ENCODE data around the gene LSM3.

LSM3 gene

DNA sequence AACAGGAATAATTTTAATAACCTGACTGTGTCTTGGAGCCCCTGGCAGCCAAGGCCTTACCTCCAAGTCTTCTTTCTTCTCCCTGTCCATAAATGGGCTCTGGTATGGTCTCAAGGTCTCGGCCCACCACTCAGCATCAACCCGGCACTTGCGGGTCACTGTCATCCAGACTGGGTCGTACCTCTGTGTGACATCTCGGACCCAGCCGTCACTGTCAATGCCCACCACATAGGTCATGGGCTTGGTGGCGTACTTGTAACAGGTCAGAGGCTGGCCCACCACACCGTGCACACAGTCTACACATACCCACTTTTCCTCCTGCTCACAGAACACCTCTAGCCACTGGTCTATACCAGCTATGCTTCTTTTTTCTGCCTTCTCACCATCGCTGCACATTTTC lies 20.7 kb upstream of the LSM3 start:
- no peak for DNase-seq (ENCODE audit: low read depth, low spot score)

DNA sequence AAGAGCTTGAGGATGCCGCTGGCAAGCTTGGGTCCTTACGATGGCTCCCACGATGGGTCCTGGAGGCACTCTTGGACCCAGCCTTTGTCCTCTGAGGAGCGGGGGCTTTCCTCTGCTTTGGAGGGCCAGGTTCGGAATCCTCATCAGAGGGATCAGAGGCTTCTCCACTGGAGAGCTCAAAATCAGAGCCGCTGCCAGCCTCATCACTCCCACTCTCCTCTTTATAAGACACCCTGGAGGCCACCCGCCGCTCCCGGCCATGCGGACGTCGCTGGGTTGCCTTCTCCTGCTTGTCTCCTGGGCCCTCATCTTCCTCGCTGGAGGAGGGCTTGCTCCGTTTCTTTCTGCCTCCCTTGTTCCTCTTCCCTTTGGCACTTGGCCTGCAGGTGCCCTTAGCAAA lies 20.2 kb upstream of the LSM3 start:
- DNase-seq (ENCODE audit: low read depth, low spot score) = no peak

DNA sequence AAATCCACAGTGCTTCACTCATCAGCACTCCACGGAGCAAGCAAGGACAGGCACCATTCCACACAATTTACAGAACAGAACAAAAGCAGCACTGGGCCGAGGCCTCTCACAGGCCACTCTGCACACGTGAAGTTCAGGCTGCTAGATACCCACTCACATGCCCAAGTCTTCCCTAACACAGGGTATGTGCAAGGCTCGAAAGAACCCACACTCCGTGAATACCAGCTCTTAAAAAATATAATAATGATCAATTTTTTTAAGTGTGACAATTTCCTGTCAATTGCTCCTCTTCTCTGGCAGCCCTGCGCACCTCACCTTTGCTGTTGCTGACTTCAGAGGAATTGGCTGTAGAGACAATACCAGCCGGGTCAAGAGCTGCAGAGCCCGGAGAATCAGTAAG lies 19.2 kb upstream of the LSM3 start:
- DNase-seq (ENCODE audit: low read depth, low spot score) = no peak

DNA sequence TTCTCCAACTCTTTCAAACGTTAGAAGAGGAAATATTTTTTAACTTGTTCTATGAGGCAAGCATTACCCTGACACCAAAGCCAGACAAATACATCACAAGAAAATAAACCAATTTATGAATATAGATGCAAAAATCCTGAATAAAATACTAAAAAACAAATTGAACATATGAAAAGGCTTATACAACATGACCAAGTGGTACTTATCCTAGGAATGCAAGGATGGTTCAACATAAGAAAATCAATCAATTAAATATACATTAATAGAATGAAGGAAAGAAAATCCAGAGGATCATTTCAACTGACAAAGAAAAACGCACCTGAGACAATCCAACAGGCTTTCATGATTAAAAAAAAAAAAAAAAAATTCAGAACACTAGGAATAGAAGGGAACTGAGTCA lies 17.3 kb upstream of the LSM3 start:
- DNase-seq (ENCODE audit: low read depth, low spot score) = no peak

DNA sequence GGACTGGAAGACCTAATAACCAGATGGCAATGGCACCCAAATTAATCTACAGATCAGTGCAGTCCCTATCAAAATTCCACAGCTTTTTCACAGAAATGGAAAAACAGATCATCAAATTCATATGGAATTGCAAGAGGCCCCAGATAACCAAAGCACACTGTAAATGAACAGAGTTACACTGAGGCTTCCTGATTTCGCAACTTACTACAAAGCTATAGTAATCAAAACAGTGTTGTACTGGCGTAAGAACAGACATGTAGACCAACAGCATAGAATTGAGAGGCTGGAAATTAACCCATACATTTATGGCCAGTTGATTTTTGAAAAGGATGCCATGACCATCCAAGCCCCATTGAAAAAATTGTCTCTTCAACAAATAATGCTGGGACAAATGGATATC lies 16.4 kb upstream of the LSM3 start:
- no peak for DNase-seq (ENCODE audit: low read depth, low spot score)

DNA sequence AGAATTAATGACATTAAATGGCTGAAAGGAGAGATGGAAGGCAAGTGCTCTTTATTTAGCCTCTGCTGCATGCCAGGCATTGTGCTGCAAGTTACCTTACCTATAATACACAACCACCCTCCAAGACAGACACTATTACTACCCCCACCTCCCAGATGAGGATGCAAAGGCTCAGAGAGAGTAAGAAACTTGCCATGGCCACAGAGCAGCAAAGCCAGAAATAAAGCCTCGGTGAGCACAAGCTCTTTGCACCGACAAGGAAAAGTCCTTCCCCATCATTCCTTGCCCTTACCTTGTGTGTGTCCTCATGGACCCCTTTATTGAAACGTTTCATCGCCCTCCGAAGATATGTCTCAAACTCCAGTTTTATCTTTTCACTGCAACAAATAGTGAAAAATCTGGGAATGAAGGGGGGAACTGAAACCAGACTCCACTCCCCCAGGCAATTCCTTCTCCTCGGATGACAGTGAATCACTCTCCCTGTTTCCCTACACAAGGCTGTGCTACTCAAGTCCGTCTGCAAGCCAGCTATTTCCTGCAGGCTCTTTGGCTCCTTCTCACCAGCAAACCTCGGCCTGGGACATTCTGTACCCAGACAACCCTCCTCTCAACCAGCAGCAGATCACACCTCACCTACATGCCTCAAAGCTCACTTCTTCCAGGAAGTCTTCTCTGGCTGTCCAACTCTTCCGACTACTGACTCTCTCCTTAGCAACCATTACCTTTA lies 11.6 kb upstream of the LSM3 start:
- DNase-seq (ENCODE audit: low read depth, low spot score) = no peak

DNA sequence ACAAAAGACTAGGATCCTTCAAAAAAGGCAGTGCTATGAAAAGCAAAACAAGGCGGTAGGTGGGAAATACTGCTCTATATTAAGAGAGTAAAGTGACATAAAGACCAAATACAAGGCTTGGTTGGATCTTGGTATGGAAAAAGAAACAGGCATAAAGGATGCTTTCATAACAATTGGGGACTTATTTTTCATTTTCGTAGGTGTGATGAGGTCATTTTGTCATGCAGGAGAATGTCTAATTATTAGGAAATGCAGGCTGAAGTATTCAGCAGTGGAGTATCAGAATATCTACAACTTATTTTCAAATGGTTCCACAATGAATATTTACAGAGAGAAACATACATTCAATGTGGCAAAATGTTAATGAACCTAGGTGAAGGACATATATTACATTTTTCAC lies 9.2 kb upstream of the LSM3 start:
- no peak for DNase-seq (ENCODE audit: low read depth, low spot score)

DNA sequence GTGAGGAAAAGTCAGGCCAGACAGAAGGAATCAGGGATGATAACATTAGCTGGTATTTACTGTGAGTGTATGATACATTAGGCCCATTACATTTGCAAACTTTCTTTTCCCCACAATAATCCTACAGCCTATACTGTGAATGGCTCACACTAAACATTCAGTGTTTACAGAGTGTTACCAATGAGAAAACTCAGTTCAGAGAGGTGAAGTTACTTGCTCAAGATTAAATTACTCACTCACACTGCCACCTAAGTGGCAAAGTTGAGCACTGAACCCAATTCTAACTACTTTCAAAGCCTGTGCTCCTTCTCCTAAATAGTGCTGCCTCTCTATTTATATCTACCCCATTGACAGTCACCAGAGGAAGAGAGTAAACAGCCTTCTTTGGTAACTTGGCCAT lies 8.7 kb upstream of the LSM3 start:
- no peak for DNase-seq (ENCODE audit: low read depth, low spot score)

DNA sequence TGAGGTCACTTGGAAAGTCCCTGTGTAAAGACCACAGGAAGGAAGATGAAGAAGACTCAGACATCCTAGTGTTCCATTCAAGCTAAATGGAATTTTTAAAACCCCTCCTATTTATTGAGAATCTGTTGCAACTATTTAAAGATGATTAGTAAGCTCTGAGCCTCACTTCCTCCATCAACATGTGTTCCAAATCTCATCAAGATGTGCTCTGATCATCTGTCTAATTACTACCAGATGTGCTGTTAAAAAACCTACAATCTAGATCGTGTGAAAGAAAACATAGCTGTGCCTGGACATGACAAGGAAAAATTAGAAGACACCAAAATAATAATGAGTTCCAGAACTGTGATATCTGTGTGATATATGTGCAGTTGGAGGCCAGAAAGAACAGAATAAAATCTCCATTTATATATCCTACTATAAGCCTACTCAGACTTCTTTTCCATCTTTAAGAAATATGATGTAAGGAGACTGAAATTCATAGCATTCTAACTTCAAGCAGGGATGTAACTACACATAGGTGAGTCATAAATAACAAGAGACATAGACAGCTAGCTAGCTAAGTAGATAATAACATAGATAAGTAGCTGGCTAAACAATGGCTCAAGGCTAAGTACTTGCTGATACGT lies 8.0 kb upstream of the LSM3 start:
- no peak for DNase-seq (ENCODE audit: low read depth, low spot score)

DNA sequence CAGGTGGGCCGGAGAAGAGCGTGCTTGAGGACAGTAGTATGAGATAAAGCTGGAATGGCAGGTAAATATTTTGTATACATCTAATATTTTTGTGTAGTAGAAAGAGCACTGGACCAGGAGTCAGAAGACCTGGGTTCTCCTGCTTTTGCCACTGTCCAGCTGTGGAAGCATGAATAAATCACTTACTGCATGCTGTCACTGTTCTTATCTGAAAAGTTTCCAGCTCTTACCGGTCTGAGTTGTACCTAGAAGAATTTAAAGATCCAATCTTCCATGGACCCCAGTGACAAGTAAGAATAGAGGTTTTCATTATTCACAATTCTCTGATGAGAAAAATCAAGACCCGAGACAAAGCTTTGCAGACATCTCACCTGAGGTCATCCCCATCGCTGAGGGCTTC lies 6.1 kb upstream of the LSM3 start:
- no peak for DNase-seq (ENCODE audit: low read depth, low spot score)

DNA sequence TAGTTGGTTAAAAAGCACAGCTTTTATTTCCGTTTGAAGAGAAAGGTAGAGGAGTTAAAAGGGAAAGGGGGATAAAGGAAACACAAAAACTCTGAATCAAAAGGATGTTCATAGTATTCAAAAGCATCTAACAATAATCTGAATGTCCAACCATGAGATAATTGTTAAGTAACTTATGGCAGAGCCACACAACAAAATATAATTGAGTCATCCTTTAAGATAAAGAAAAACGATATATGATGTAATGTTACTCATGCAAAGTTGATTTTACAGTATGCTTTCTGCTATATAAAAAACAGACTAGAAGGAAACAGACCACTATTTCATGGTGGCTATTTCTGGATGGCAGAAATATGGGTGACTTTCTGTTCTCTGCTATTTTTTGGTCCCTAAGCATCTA lies 4.1 kb upstream of the LSM3 start:
- DNase-seq (ENCODE audit: low read depth, low spot score) = no peak

DNA sequence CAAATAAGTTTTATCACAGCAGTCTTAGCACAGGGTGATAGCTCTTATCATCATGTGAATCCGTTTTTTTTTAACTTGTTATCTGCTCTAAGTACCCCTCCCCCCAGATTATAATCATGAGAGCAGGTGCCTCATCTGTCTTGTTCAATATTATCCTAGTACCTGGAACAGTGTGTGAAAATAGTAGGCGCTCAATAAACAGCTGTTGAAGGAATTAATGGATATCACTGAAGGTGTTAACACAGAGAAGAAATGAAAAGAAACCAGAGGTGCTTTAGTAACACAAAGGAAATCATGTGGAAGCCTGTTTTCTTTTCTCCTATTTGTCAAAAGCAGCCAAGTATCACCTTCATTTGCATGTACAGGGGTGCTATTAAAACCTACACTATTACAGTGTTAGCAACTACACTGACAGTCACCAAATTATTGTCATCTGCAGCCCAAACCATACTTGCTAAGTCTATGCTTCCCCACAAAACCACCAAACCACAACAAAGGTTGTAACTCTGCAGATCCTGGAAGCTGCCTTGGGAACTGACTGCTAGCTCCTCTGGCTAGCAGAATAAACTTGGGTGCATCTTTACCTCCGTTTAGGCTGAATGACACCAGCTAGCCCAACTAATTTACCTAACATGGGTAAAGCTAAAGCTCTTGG lies 3.1 kb upstream of the LSM3 start:
- DNase-seq (ENCODE audit: low read depth, low spot score) = no peak

DNA sequence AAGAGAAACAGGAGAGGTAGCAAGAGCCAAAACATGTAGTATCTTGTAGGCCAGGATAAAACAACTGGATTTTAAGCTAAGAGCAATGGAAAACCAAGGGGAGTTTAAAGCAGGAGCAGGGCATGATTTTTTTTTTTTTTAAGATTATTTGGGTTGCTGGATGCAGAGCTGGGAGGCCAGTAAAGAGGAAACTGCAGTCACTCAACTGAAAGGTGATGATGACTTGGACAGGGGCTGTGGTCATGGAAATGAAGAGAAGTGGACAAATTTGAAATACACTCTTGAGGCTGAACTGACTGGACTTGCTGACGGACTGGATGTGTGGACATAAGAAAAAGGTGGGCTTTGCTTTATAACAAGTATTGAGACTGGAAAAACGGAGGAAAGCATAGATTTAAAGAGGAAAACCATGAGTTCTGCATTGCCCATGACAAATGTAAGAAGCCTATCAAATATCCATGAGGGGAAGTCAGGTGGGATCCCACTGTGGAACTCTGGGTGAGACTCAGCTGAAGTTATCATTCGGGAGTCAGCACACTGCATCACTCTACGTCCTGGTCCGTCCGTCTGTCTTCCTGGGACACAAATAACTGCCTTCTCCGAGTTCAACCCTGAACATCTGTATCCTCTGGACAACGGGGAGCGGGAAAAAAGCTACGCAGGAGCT lies 904 bp upstream of the LSM3 start:
- DNase-seq (ENCODE audit: low read depth, low spot score) = no peak

DNA sequence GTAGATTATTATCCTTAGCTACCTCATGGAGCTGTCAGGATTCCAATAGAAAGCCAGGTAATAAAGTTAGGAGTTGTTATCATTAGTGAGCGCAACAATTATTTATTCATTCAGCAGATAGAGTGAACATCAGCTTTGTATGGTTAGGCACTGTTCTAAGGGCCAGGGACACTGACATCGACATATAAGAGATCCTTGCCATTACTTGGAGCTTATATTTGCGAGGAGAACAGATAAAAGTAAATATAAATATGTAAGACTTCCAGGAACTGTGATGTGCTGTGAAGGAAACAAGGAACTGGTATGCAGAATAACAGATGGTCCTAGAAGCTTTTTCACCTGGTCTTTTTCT lies 473 bp downstream of the LSM3 start:
- no peak for DNase-seq (ENCODE audit: low read depth, low spot score)

DNA sequence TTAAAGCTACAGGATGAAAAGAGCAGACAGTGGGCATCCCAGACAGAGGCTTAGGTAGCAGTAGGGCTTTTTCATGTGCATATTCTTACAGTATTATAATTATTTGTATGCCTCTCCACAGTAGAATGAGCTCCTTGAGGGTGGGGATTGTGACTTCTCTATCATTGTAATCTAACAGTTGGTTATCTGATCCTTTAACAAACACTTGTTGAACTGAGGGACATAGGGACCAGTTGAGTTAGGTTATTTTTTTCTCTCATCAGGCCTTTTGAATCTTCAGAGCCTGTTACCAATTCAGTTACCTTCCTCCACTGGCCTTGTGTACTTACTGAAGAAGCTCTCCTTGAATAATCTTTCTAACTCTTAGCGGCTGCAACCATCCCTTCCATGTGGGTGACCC lies 1.2 kb downstream of the LSM3 start:
- no peak for DNase-seq (ENCODE audit: low read depth, low spot score)

DNA sequence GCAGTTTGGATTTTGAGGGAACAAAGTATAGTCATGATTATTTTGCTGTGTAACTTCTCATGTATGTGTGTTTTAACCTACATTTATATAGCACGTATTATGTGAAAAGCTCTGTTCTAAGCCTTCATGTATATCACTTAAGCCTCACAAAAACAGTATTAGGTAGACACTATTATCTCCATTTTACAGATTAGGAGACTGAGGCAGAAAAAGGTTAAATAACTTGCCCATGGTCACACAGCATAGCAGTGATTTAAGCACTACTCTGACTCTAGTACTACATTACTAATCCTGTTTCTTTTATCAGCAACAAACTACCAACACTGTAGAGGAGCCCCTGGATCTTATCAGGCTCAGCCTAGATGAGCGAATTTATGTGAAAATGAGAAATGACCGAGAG lies 2.6 kb downstream of the LSM3 start:
- no peak for DNase-seq (ENCODE audit: low read depth, low spot score)

DNA sequence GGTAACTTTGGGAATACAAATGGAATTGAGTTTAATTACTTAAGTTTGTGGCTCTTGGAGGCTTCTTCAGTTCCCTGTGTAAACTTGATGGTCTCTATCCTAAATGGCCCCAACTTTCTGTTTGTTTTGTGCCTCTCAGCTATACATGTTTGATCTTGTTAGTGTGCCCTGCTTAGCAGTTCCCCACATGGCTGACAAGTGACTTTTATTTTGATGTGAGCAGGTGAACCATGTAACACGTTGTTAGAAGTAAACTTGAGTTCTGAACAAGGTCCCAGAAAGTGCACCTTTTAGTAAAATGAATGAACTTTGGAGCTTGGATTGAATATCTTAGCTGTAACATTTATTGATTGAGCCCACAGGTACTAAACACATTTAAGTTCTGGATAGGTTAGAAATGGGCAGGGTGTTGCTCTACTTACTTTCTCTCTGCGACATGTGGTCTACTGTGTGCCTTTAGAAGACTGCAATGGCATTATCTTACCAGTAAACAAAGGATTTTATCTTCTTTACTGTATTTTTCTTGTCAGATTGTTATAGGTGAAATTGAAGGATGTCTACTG lies 4.5 kb downstream of the LSM3 start:
- no peak for DNase-seq (ENCODE audit: low read depth, low spot score)

DNA sequence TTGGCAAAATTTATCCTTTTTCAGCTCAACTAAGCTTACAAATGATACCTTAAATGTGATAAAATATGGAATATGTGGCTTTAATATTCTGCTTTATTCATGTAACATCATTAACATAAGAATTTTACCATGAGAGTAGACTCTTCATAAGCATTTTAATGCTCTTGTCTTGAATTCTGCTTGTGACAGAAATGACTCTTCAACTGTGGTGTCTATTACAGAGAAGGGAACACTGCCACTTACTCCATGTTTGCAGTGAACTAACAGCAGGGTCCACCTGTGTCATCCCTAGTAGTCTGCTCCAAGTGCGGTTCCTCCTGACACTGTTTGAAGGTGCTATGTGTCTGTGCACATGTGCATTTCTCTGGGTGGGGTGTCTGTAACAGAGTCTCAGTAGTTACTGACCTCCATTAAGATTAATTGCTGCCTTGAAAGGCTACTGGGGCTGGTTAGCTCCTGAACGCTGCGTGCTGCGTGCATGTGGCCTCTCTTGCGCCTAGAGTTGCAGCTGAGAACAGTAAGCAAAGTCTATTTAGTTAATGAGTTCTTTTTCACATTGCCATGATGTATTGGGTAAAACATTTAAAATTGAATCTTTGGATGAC lies 8.3 kb downstream of the LSM3 start:
- DNase-seq (ENCODE audit: low read depth, low spot score) = no peak

DNA sequence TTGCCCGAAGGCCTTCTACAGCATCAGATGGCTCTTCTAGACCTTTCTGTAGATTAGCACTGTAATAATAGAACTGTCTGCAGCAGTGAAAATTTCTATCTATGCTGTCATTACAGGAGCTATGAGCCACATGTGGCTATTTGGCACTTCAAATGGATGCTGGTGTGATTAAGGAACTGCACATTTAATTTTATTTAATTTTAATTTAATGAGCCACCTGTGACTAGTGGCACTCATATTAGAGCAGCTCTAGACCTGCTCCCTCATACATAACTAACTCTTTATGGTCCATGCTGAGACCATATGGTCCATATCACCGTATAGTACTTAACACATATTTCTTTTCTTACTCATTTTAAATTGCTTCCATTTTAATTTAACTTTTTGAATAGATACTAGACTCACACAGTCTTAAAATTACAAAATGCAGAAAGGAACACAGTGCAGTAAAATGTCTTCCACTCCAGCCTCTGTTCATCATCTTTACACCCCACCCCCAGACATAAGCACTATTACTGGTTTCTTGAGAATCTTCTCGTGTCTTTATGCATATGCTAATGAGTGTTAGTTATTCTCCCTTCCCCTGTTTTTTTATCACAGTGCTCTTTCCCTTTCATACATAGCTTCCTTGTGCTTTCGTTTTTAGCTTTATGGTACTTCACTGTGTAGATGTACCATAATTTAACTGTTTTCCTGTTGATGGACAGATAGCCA lies 9.6 kb downstream of the LSM3 start:
- DNase-seq (ENCODE audit: low read depth, low spot score) = no peak

DNA sequence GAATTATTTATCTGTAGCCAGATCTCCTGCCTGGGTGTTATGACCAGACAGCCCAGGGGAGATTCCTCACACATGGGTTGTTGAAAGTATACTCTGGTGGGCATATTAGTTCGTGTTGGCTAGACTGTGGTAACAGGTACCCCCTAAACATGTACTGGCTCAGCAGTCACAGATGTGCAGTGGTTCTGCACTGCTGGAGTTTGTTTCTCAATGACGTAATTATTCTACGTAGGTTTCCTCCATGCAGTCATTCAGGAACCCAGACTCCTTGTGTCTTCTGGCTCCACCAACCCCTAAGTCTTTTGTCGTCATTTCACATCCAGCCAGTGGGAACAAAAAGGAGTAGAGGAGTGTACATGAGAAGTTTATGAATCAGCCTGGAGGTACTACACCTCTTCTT lies 16.2 kb downstream of the LSM3 start:
- DNase-seq (ENCODE audit: low read depth, low spot score) = no peak

DNA sequence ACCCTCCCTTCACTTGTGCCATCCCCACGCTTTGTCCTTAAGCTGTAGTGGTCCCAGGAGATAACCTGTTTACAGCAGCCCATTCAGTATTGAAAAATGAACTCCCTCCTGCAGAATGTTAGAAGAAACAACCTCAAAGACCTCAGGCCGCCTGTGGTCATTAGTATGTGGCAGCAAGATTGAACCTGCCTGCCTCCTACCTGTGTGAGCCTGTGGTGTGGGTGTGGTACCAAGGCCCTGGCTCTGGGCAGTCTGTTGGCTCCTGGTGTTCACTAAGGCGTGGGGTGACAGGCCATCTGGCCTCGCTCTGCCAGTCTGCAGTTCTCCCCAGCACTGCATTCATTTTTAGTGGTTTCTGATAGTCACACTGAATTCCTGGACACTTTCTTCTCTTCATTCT lies 21.0 kb downstream of the LSM3 start:
- no peak for DNase-seq (ENCODE audit: low read depth, low spot score)

DNA sequence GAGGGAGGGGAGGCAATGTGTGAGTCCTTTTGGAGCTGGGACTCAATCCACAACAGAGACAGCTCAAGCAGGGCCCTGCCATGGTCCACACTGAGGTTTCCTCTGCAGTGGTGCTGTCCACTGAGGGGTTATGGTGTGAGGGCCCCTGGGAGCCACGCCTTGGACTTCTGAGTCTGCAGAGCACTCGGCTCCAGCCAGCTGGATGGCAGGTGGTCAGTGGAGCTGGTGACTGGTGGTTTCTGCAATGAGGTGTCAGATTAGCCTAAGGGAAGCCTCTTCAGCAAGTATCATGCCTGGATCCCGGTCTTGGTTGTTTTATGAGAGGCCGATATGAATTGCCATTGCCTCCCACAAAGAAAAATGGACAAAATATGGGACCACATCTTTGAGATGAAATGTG lies 21.7 kb downstream of the LSM3 start:
- no peak for DNase-seq (ENCODE audit: low read depth, low spot score)
